NB4 (cell line): ENCODE data around the gene CDKAL1.

Experiments used
- CTCF ChIP-seq: IDR thresholded peaks from one replicate; pipeline ENCODE4 v1.5.1; 2012; ENCODE audit warnings: low read depth, low read length
- MAX ChIP-seq: IDR thresholded peaks from 2 replicates; pipeline ENCODE4 v1.6.1; 2011; ENCODE audit warnings: low read depth, low read length
- POLR2A ChIP-seq: IDR thresholded peaks from 2 replicates; pipeline ENCODE4 v1.6.1; 2011; ENCODE audit warnings: mild to moderate bottlenecking; ENCODE audit not compliant: insufficient read length; ENCODE audit errors: extremely low read depth

- TF ChIP-seq CTCF (no peak), POLR2A (no peak), MAX (no peak)
These were observed 744.1 kb downstream of the CDKAL1 start for GRCh38 chr6:21278375-21278745.
